PC-3 (cell line): Measurements from ENCODE around the gene IRF9. TPM values are rescaled to one million over a fixed set of nuclear protein-coding genes. Genes with fewer than 3 reads are reported as not detected.
"Not testable (repeated sequence)": the region's sequence is repeated elsewhere in the genome, so short reads cannot be mapped to it uniquely, and the experiment has no call there.

ENCODE experiments used
- ATAC-seq: fragments of 200-7000 bp; cut with Tn5 transposase; 2 replicates; pipeline ENCODE4 v1.9.1; 2020; ENCODE audit warnings: mild to moderate bottlenecking, moderate library complexity
- BruUV-seq: library from RNA; stranded (reverse); fragments of 400-500 nt; replicated peaks from 2 replicates; lab custom pipeline; 2021; lab: Mats Ljungman, UMichigan
- CTCF ChIA-PET: fragments of 300-600 bp; sonication (Branson Sonifier 250); formaldehyde crosslinking; loops from one replicate; lab custom pipeline; 2022; ENCODE audit warnings: antibody characterized with exemption; lab: Charles Lee
- POLR2A ChIA-PET: fragments of 300-600 bp; sonication (Branson Sonifier 250); formaldehyde crosslinking; loops from one replicate; lab custom pipeline; 2022; ENCODE audit warnings: antibody characterized with exemption; ENCODE audit not compliant: unreplicated experiment; lab: Charles Lee
- DNase-seq: peaks from one replicate; pipeline ENCODE4 v3.0.0-alpha.2; 2015
- H2AFZ ChIP-seq: fragments of 300-600 bp; sonication (generic); 2 replicates; pipeline ENCODE4 v1.6.0; 2016; ENCODE audit warnings: antibody characterized with exemption, low read length
- H3F3A ChIP-seq: fragments of 300-600 bp; sonication (generic); one replicate; pipeline ENCODE4 v1.6.0; 2017; ENCODE audit warnings: antibody characterized with exemption, low read length, control low read depth, mild to moderate bottlenecking; ENCODE audit not compliant: unreplicated experiment
- H3K27ac ChIP-seq: fragments of 300-600 bp; sonication (generic); 2 replicates; pipeline ENCODE4 v1.5.1; 2016; ENCODE audit warnings: mild to moderate bottlenecking, low read length
- H3K27me3 ChIP-seq: fragments of 300-600 bp; sonication (generic); 2 replicates; pipeline ENCODE4 v1.6.1; 2016; ENCODE audit warnings: low read length, mixed read lengths
- H3K36me3 ChIP-seq: fragments of 300-600 bp; sonication (generic); 2 replicates; pipeline ENCODE4 v1.6.1; 2016; ENCODE audit warnings: low read depth, mixed run types, low read length, mixed read lengths
- H3K4me1 ChIP-seq: fragments of 300-600 bp; sonication (generic); 2 replicates; pipeline ENCODE4 v1.5.1; 2016; ENCODE audit warnings: low read length; ENCODE audit not compliant: insufficient read depth
- H3K4me2 ChIP-seq: fragments of 300-600 bp; sonication (generic); 2 replicates; pipeline ENCODE4 v1.6.0; 2016; ENCODE audit warnings: low read length
- H3K4me3 ChIP-seq: fragments of 300-600 bp; sonication (generic); 2 replicates; pipeline ENCODE4 v1.5.1; 2016; ENCODE audit warnings: mild to moderate bottlenecking, low read length, mixed read lengths
- H3K79me2 ChIP-seq: fragments of 300-600 bp; sonication (generic); 2 replicates; pipeline ENCODE4 v1.6.1; 2017; ENCODE audit warnings: low read length, mixed read lengths
- H3K9ac ChIP-seq: fragments of 300-600 bp; sonication (generic); 2 replicates; pipeline ENCODE4 v1.6.0; 2016; ENCODE audit warnings: mild to moderate bottlenecking, low read length
- H3K9me2 ChIP-seq: fragments of 300-600 bp; sonication (generic); replicated peaks from 2 replicates; pipeline ENCODE4 v1.6.1; 2016; ENCODE audit warnings: mixed run types, low read length, mixed read lengths
- H3K9me3 ChIP-seq: fragments of 300-600 bp; sonication (generic); 2 replicates; pipeline ENCODE4 v1.6.1; 2016; ENCODE audit warnings: low read length, mixed read lengths
- H4K20me1 ChIP-seq: fragments of 300-600 bp; sonication (generic); 2 replicates; pipeline ENCODE4 v1.6.1; 2016; ENCODE audit warnings: low read length, mixed read lengths
- CTCF ChIP-seq: fragments of 300-600 bp; sonication (generic); conservative IDR thresholded peaks from 2 replicates; pipeline ENCODE4 v1.5.1; 2017; ENCODE audit warnings: antibody characterized with exemption, low read depth, mild to moderate bottlenecking, low read length
- EZH2 ChIP-seq: fragments of 300-600 bp; sonication (generic); IDR thresholded peaks from one replicate; pipeline ENCODE4 v1.6.1; 2017; ENCODE audit warnings: antibody characterized with exemption, mild to moderate bottlenecking, low read length; ENCODE audit not compliant: unreplicated experiment
- EZH2phosphoT487 ChIP-seq: fragments of 300-600 bp; sonication (generic); IDR thresholded peaks from 2 replicates; pipeline ENCODE4 v1.6.1; 2018; ENCODE audit warnings: mild to moderate bottlenecking, antibody characterized with exemption, low read length, borderline replicate concordance
- intact Hi-C: fragments of 100-400 bp; cut with micrococcal nuclease; formaldehyde crosslinking; loops from 2 replicates; pipeline ENCODE4 v1.9.0; 2023
- total RNA-seq: library from RNA; depleted of rRNA; stranded (reverse); fragments of >200 nt; gene quantifications from 2 replicates; pipeline ENCODE4 v1.2.3, GENCODE V29; 2014

IRF9 gene
- total RNA-seq, 1 experiment from 2014 or later, result 10.5 TPM

- Histone ChIP-seq H3K9ac (peak overlapping the region; percentile 99), H3K27ac (peak overlapping the region; percentile 89), H3K4me2 (peak overlapping the region; percentile 97), H3K4me3 (peak overlapping the region; percentile 86), H3K9me2 (no peaks in the 10 kb centered on the region), H2AFZ (peak overlapping the region; percentile 99), H3K4me1 (peaks cover 9% of the 10 kb centered on the region), H3K79me2 (peaks cover 57% of the 10 kb centered on the region), H3F3A (no peaks in the 10 kb centered on the region), H4K20me1 (no peaks in the 10 kb centered on the region), H3K27me3 (no peaks in the 10 kb centered on the region), H3K9me3 (no peaks in the 10 kb centered on the region), H3K36me3 (peaks cover 9% of the 10 kb centered on the region)
- POLR2A ChIA-PET, result interaction anchor here (0.5 to 0.7 kb wide), 2 partner anchors 60 to 81 kb away, joined by 3 to 4 read pairs; partner anchors contain the start of gene PSME1
- DNase-seq (peak; percentile 11), ATAC-seq (peak; percentile 29)
- intact Hi-C loops, result loop anchor here (2.0 kb wide), 1 partner anchor 16 kb away; the partner anchor contains the start of gene CHMP4A
- BruUV-seq, result TSS peak; percentile 77
- TF ChIP-seq EZH2 (no peak), EZH2phosphoT487 (no peak)
- CTCF ChIA-PET, result no interaction called here
Observed at GRCh38 chr14:24196071-24197055, 35.3 kb downstream of the IRF9 start.

- H3K4me3 ChIP-seq, result 0 out of 2 replicates have a peak overlapping the region, but pooled peaks have one; percentile 86
- H3K4me2 ChIP-seq, result peak overlapping the region; percentile 97
- DNase-seq (no peak), ATAC-seq (no peak)
- no peaks in the 10 kb centered on the region for H3K9me3 ChIP-seq
- no peaks in the 10 kb centered on the region for H3K9me2 ChIP-seq
- peaks cover 14% of the 10 kb centered on the region for H3K36me3 ChIP-seq
- H3K4me1 ChIP-seq, result peaks cover 9% of the 10 kb centered on the region
- no peak overlapping the region; the same call in 1 of the 2 replicates for H3K9ac ChIP-seq
- ChIA-PET CTCF (no interaction called here), POLR2A (interaction anchor here (0.7 kb wide), 1 partner anchor 61 kb away, joined by 4 read pairs; the partner anchor contains the start of gene PSME1)
- no peak overlapping the region for H3K27ac ChIP-seq
- H4K20me1 ChIP-seq, result no peaks in the 10 kb centered on the region
- no peak overlapping the region for H2AFZ ChIP-seq
- intact Hi-C loops, result loop anchor here (2.0 kb wide), 1 partner anchor 16 kb away; the partner anchor contains the start of gene CHMP4A
- no TSS peak for BruUV-seq
- no peaks in the 10 kb centered on the region for H3F3A ChIP-seq
- H3K27me3 ChIP-seq, result no peaks in the 10 kb centered on the region
- TF ChIP-seq EZH2phosphoT487, result no peak
- no peak for TF ChIP-seq CTCF
- TF ChIP-seq EZH2, result no peak
- H3K79me2 ChIP-seq, result peaks cover 50% of the 10 kb centered on the region
Observed at GRCh38 chr14:24197056-24197450, 36.0 kb downstream of the IRF9 start.

- intact Hi-C loops, result no loop called here
- no peaks in the 10 kb centered on the region for H3K9me3 ChIP-seq
- peaks cover 9% of the 10 kb centered on the region for H3K4me1 ChIP-seq
- ChIA-PET CTCF (interaction anchor here (0.6 kb wide), 1 partner anchor 47 kb away, joined by 5 read pairs; no protein-coding TSS in a partner anchor), POLR2A (interaction anchor here (0.5 kb wide), 1 partner anchor 10 kb away, joined by 3 read pairs; no protein-coding TSS in a partner anchor)
- H3K9me2 ChIP-seq, result no peaks in the 10 kb centered on the region
- H2AFZ ChIP-seq, result no peak overlapping the region
- peaks cover 38% of the 10 kb centered on the region for H3K79me2 ChIP-seq
- no peaks in the 10 kb centered on the region for H3K27me3 ChIP-seq
- H3F3A ChIP-seq, result no peaks in the 10 kb centered on the region
- no peak overlapping the region for H3K27ac ChIP-seq
- H3K9ac ChIP-seq, result no peak overlapping the region
- H3K4me3 ChIP-seq, result no peak overlapping the region
- peaks cover 10% of the 10 kb centered on the region for H3K36me3 ChIP-seq
- no peak overlapping the region for H3K4me2 ChIP-seq
- TF ChIP-seq EZH2phosphoT487 (no peak), CTCF (no peak), EZH2 (no peak)
- no peaks in the 10 kb centered on the region for H4K20me1 ChIP-seq
- no peak for DNase-seq
- no peak for ATAC-seq
- BruUV-seq, result no TSS peak
Observed at GRCh38 chr14:24198814-24199524, 37.9 kb downstream of the IRF9 start.

GRCh38 chr14:24202538-24202937 is 41.5 kb downstream of the IRF9 start:
- intact Hi-C loops, CTCF ChIA-PET, ATAC-seq: not testable (repeated sequence)

More at GRCh38 chr14:24202538-24202937, 41.5 kb downstream of the IRF9 start:
- BruUV-seq, DNase-seq, H3K4me1 ChIP-seq, H3K27me3 ChIP-seq, H3K79me2 ChIP-seq, H3K9me2 ChIP-seq, H3K27ac ChIP-seq, H4K20me1 ChIP-seq, H3K9me3 ChIP-seq, H3K9ac ChIP-seq, POLR2A ChIA-PET, H3F3A ChIP-seq, H3K4me3 ChIP-seq, H2AFZ ChIP-seq, H3K4me2 ChIP-seq: not testable (repeated sequence)
- peaks cover 26% of the 10 kb centered on the region for H3K36me3 ChIP-seq
